A549 (cell line): ENCODE results near the gene TPPP2. TPM values are rescaled to one million over a fixed set of nuclear protein-coding genes. Genes with fewer than 3 reads are reported as not detected.
A peak's percentile ranks its signal among the peaks of the same experiment; 100 is the strongest.

Experiments used
- ATAC-seq, 2 experiments: fragments of 200-7000 bp in 1 of 2; fragments of >200 bp in 1 of 2; cut with Nextera tagmentation in 1 of 2; cut with Tn5 transposase in 1 of 2; 3 replicates each; pipeline versions ENCODE4 v1.8.0 to v1.9.1; 2018 to 2020; ENCODE audit warnings: mild to moderate bottlenecking in 1 of 2, moderate library complexity in 1 of 2
- CTCF ChIA-PET: fragments of 300-600 bp; sonication (Branson Sonifier 250); formaldehyde crosslinking; extraction: SDS; loops from one replicate; lab custom pipeline; 2021; ENCODE audit warnings: antibody characterized with exemption, inconsistent platforms; lab: Yijun Ruan, JAX
- POLR2A ChIA-PET: fragments of 350-600 bp; formaldehyde crosslinking; extraction: SDS; loops from one replicate; lab custom pipeline; 2021; ENCODE audit warnings: antibody characterized with exemption, inconsistent platforms; lab: Yijun Ruan, JAX
- DNase-seq, 2 experiments: peaks; one replicate each; pipeline versions ENCODE4 v3.0.0 to v3.0.0-alpha.2; 2011 to 2016; ENCODE audit warnings: low read depth in 1 of 2, low spot score in 1 of 2
- FAIRE-seq: peaks from 2 replicates; lab custom pipeline; 2011; peaks lifted over from hg19 to GRCh38; lab: Jason Lieb, UNC
- H3K27ac ChIP-seq, 2 experiments: fragments of >200 bp; sonication (Bioruptor Twin); formaldehyde crosslinking; 3 replicates each; pipeline ENCODE4 v1.5.1; 2016 to 2017
- H3K4me1 ChIP-seq: fragments of >200 bp; sonication (Bioruptor Twin); formaldehyde crosslinking; 3 replicates; pipeline ENCODE4 v1.6.1; 2016
- H3K4me2 ChIP-seq: fragments of >200 bp; sonication (Bioruptor Twin); formaldehyde crosslinking; 3 replicates; pipeline ENCODE4 v1.6.1; 2016
- H3K4me3 ChIP-seq: fragments of >200 bp; sonication (Bioruptor Twin); formaldehyde crosslinking; 3 replicates; pipeline ENCODE4 v1.5.1; 2016
- H3K9me3 ChIP-seq: fragments of >200 bp; sonication (Bioruptor Twin); formaldehyde crosslinking; 3 replicates; pipeline ENCODE4 v1.6.1; 2016
- CHD2 ChIP-seq: fragments of 150-350 bp; IDR thresholded peaks from 2 replicates; pipeline ENCODE4 v1.6.1; 2014; ENCODE audit warnings: low read length; ENCODE audit not compliant: partially characterized antibody
- CHD4 ChIP-seq: fragments of 200-600 bp; sonication (generic); IDR thresholded peaks from 2 replicates; pipeline ENCODE4 v1.6.1; 2016; ENCODE audit warnings: antibody characterized with exemption, mild to moderate bottlenecking, borderline replicate concordance
- CTCF ChIP-seq: fragments of >200 bp; sonication (Bioruptor Twin); formaldehyde crosslinking; IDR thresholded peaks from 3 replicates; pipeline ENCODE4 v1.5.1; 2016
- ELK1 ChIP-seq: fragments of 150-350 bp; IDR thresholded peaks from 2 replicates; pipeline ENCODE4 v1.6.1; 2014; ENCODE audit warnings: low read depth, mild to moderate bottlenecking, low read length
- FOXS1 ChIP-seq: fragments of 250-450 bp; sonication (Bioruptor Pico); IDR thresholded peaks from 2 replicates; pipeline ENCODE4 v1.5.0; 2020; ENCODE audit warnings: mild to moderate bottlenecking, moderate library complexity
- HDAC2 ChIP-seq: fragments of 200-600 bp; sonication (generic); IDR thresholded peaks from 2 replicates; pipeline ENCODE4 v1.6.1; 2016
- JUNB ChIP-seq: fragments of >200 bp; sonication (Bioruptor Twin); formaldehyde crosslinking; IDR thresholded peaks from 2 replicates; pipeline ENCODE4 v1.6.1; 2016
- KDM1A ChIP-seq: fragments of 200-600 bp; sonication (generic); IDR thresholded peaks from 2 replicates; pipeline ENCODE4 v1.6.1; 2016; ENCODE audit warnings: low read depth, mild to moderate bottlenecking
- MAFK ChIP-seq: fragments of 450-650 bp; IDR thresholded peaks from 2 replicates; pipeline ENCODE4 v1.6.1; 2014; ENCODE audit not compliant: partially characterized antibody
- PBX3 ChIP-seq: IDR thresholded peaks from 2 replicates; pipeline ENCODE4 v1.6.1; 2012
- RAD21 ChIP-seq, 2 experiments: fragments of >200 bp in 1 of 2; sonication (Bioruptor Twin) in 1 of 2; formaldehyde crosslinking in 1 of 2; IDR thresholded peaks in 1 of 2; conservative IDR thresholded peaks in 1 of 2; 2 replicates in 1 of 2; 3 replicates in 1 of 2; pipeline ENCODE4 v1.6.1; 2012 to 2018; ENCODE audit warnings: inconsistent platforms in 1 of 2
- REST ChIP-seq: fragments of 200-600 bp; sonication (generic); IDR thresholded peaks from 2 replicates; pipeline ENCODE4 v1.6.1; 2016; ENCODE audit warnings: antibody characterized with exemption, mild to moderate bottlenecking, moderate library complexity
- SMC3 ChIP-seq: fragments of >200 bp; sonication (Bioruptor Twin); formaldehyde crosslinking; IDR thresholded peaks from 3 replicates; pipeline ENCODE4 v1.6.1; 2018; ENCODE audit warnings: inconsistent platforms
- ZSCAN20 ChIP-seq: fragments of 250-450 bp; sonication (Bioruptor Pico); IDR thresholded peaks from 2 replicates; pipeline ENCODE4 v1.8.0; 2022; ENCODE audit warnings: mild to moderate bottlenecking, moderate library complexity
- WGBS: methylation state at CpG from one replicate; pipeline ENCODE4 v1.1.6; 2017; ENCODE audit errors: missing lambda C conversion rate; 5-methylcytosine and 5-hydroxymethylcytosine counted together
- polyA plus RNA-seq, 4 experiments: library from polyadenylated mRNA; depleted of rRNA in 3 of 4; stranded (reverse); fragments of >200 nt; fragmentation: RNase III in 1 of 4; extraction: RNeasy Plus Mini Kit Qiagen cat#74134 plus additional on column Dnase treatment in 1 of 4; gene quantifications; 2 replicates in 3 of 4; 3 replicates in 1 of 4; pipeline ENCODE4 v1.2.3, GENCODE V29; 2011 to 2017

The TPPP2 gene
- polyA plus RNA-seq, 2 of the 4 experiments (the other 2 are of a cell fraction): not detected

GRCh38 chr14:21066882-21067502 lies 37.0 kb downstream of the TPPP2 start (continued):
- TF ChIP-seq PBX3 (no peak), KDM1A (no peak), CHD4 (no peak), MAFK (no peak), JUNB (no peak)

GRCh38 chr14:21068521-21069387 lies 38.7 kb downstream of the TPPP2 start:
- ChIA-PET POLR2A (interaction anchor here (0.6 to 1.4 kb wide), 5 partner anchors 9 to 54 kb away, joined by 3 to 11 read pairs (median 4); no protein-coding TSS in a partner anchor), CTCF (interaction anchor here (0.6 to 9.5 kb wide), 32 partner anchors 10 to 384 kb away, joined by 3 to 251 read pairs (median 6); partner anchors contain the start of genes RNASE4, RNASE8, TMEM253 and ZNF219)
- Histone ChIP-seq H3K4me2 (peak overlapping the region; percentile 99), H3K4me1 (peaks cover 29% of the 10 kb centered on the region), H3K9me3 (no peaks in the 10 kb centered on the region), H3K27ac (peak overlapping the region in 1 of 2 experiments; percentile 95; a peak in 2 of 6 replicates), H3K4me3 (no peak overlapping the region)
- 54% methylated on average over 44 of the region's 45 CpGs for WGBS
- ATAC-seq (peak in 1 of 2 experiments; percentile 62; a peak in 3 of 6 replicates), DNase-seq (peak; percentile 53 to 73), FAIRE-seq (no peak)
- TF ChIP-seq CHD2 (no peak), CTCF (peak; percentile 59), RAD21 (conservative IDR thresholded peaks at IDR 0.05 in 1 of 2, IDR thresholded peaks at IDR 0.05 in 1 of 2) (peak; percentile 72 to 76), SMC3 (peak; percentile 67)

GRCh38 chr14:21069388-21070082 lies 39.5 kb downstream of the TPPP2 start:
- FAIRE-seq: no peak
- POLR2A ChIA-PET: interaction anchor here (0.9 to 1.7 kb wide), 4 partner anchors 19 to 55 kb away, joined by 3 to 11 read pairs (median 8); no protein-coding TSS in a partner anchor
- Histone ChIP-seq H3K4me1 (peaks cover 23% of the 10 kb centered on the region), H3K9me3 (no peaks in the 10 kb centered on the region), H3K27ac (peak overlapping the region; percentile 83 to 95), H3K4me2 (peak overlapping the region; percentile 99), H3K4me3 (peak overlapping the region; percentile 79)
- WGBS: 29% methylated on average over 36 of the region's 40 CpGs
- no peak for TF ChIP-seq ELK1
- TF ChIP-seq REST: no peak
- no peak for TF ChIP-seq FOXS1 (CRISPR knock-in tag)
- TF ChIP-seq ZSCAN20 (CRISPR knock-in tag): no peak
- no peak for TF ChIP-seq HDAC2
- peak in 1 of 2 experiments; percentile 19 for DNase-seq
- CTCF ChIA-PET: interaction anchor here (1.1 to 15.5 kb wide), 18 partner anchors 12 to 55 kb away, joined by 3 to 369 read pairs (median 26); partner anchors contain the start of genes TMEM253 and ZNF219
- peak in 1 of 2 experiments; percentile 8; a peak in 3 of 6 replicates for ATAC-seq
